Fibroblast of lung (primary cell): ENCODE measurements around the gene SP5.
"Not testable (repeated sequence)": the region's sequence is repeated elsewhere in the genome, so short reads cannot be mapped to it uniquely, and the experiment has no call there.

Source experiments
- EZH2 ChIP-seq: IDR thresholded peaks from 2 replicates; pipeline ENCODE4 v1.5.1; 2012; ENCODE audit warnings: low read length, control low read depth, mild to moderate bottlenecking; ENCODE audit errors: missing control alignments
- TF ChIP-seq, protein P1 (sequence below), 2 donors: IDR thresholded peaks in 1 of 2; conservative IDR thresholded peaks in 1 of 2; 1 replicate in 1 of 2; 2 replicates in 1 of 2; pipeline ENCODE4 v1.5.1; 2011 to 2012; ENCODE audit warnings: low read length in 2 of 2, control low read depth in 1 of 2, inconsistent platforms in 1 of 2, low read depth in 1 of 2, mild to moderate bottlenecking in 1 of 2

DNA sequence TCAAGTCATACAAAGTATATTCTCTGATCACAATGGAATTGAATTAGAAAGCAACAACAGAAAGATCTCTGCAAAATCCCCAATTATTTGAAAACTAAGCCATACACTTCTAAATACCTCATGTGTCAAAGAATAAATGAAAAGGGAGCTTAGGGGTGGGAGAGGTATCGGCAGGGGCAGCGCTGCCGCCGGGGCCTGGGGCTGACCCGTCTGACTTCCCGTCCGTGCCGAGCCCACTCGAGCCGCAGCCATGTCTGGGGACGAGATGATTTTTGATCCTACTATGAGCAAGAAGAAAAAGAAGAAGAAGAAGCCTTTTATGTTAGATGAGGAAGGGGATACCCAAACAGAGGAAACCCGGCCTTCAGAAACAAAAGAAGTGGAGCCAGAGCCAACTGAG lies 36.4 kb downstream of the SP5 start:
- TF ChIP-seq, protein P1, sequence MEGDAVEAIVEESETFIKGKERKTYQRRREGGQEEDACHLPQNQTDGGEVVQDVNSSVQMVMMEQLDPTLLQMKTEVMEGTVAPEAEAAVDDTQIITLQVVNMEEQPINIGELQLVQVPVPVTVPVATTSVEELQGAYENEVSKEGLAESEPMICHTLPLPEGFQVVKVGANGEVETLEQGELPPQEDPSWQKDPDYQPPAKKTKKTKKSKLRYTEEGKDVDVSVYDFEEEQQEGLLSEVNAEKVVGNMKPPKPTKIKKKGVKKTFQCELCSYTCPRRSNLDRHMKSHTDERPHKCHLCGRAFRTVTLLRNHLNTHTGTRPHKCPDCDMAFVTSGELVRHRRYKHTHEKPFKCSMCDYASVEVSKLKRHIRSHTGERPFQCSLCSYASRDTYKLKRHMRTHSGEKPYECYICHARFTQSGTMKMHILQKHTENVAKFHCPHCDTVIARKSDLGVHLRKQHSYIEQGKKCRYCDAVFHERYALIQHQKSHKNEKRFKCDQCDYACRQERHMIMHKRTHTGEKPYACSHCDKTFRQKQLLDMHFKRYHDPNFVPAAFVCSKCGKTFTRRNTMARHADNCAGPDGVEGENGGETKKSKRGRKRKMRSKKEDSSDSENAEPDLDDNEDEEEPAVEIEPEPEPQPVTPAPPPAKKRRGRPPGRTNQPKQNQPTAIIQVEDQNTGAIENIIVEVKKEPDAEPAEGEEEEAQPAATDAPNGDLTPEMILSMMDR (conservative IDR thresholded peaks at IDR 0.05 in 1 of 2, IDR thresholded peaks at IDR 0.05 in 1 of 2; ENCODE audit: low read depth in 1 of 2, low read length in 2 of 2), result not testable (repeated sequence)
- TF ChIP-seq EZH2, result not testable (repeated sequence)
